ENCODE results near the gene OTUB2.

DNA sequence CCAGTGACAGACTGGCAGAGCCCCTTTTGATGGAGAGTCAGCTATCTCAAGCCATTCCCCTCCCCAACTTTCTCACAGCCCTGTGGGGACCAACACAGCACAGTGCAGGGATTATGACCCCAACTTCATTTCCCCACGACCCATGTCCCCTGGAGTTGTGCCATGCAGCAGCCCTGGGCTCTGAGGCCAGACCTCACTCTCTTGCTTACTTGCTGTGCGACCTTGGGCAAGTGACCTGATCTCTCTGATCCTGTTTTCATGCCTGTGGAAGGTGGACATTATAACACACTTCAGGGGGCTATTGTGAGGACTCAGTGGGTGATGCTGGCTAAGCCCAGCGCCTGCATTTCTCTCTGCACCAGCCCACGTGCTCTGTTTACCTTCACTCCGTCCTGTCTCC is 14.1 kb downstream of the OTUB2 start:
- TF ChIP-seq, protein P1, sequence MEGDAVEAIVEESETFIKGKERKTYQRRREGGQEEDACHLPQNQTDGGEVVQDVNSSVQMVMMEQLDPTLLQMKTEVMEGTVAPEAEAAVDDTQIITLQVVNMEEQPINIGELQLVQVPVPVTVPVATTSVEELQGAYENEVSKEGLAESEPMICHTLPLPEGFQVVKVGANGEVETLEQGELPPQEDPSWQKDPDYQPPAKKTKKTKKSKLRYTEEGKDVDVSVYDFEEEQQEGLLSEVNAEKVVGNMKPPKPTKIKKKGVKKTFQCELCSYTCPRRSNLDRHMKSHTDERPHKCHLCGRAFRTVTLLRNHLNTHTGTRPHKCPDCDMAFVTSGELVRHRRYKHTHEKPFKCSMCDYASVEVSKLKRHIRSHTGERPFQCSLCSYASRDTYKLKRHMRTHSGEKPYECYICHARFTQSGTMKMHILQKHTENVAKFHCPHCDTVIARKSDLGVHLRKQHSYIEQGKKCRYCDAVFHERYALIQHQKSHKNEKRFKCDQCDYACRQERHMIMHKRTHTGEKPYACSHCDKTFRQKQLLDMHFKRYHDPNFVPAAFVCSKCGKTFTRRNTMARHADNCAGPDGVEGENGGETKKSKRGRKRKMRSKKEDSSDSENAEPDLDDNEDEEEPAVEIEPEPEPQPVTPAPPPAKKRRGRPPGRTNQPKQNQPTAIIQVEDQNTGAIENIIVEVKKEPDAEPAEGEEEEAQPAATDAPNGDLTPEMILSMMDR (IDR thresholded peaks at IDR 0.05): no peak
- TF ChIP-seq POLR2A (IDR thresholded peaks at IDR 0.05): no peak
